Vagina (tissue), 2 donors: ENCODE data around the gene THTPA.
"Not testable (repeated sequence)": the region's sequence is repeated elsewhere in the genome, so short reads cannot be mapped to it uniquely, and the experiment has no call there.

ENCODE experiments used
- CTCF ChIP-seq, 3 experiments: fragments of 450-650 bp in 2 of 3; fragments of 200-600 bp in 1 of 3; sonication (generic) in 1 of 3; IDR thresholded peaks; one replicate each; pipeline ENCODE4 v1.5.1; 2017 to 2019; ENCODE audit warnings: antibody characterized with exemption in 3 of 3, mild to moderate bottlenecking in 2 of 3, moderate library complexity in 2 of 3
- POLR2A ChIP-seq, 2 donors: fragments of 450-650 bp; IDR thresholded peaks; one replicate each; pipeline ENCODE4 v1.6.1; 2017; ENCODE audit warnings: antibody characterized with exemption in 2 of 2, mild to moderate bottlenecking in 2 of 2, moderate library complexity in 2 of 2

- TF ChIP-seq CTCF, POLR2A (IDR thresholded peaks at IDR 0.05): not testable (repeated sequence)
Observed at GRCh38 chr14:23609411-23610089, 53.5 kb downstream of the THTPA start.
